SK-N-SH (cell line): ENCODE data around the gene DDX19B.

Experiments used
- EP300 ChIP-seq, 2 experiments: IDR thresholded peaks; 2 replicates each; pipeline versions ENCODE4 v1.4.0 to v1.6.1; 2012; ENCODE audit warnings: borderline replicate concordance in 1 of 2, low read depth in 1 of 2, low read length in 1 of 2
- EZH2phosphoT487 ChIP-seq: fragments of 200-600 bp; sonication (generic); IDR thresholded peaks from 2 replicates; pipeline ENCODE4 v1.6.1; 2017; ENCODE audit warnings: low read depth, mixed run types, mild to moderate bottlenecking, antibody characterized with exemption, moderate library complexity, borderline replicate concordance
- FOXJ3 ChIP-seq: sonication (generic); formaldehyde crosslinking; IDR thresholded peaks from 2 replicates; pipeline ENCODE4 v1.5.1; 2020; ENCODE audit warnings: mild to moderate bottlenecking, missing genetic modification reagents
- MXI1 ChIP-seq: IDR thresholded peaks from 2 replicates; pipeline ENCODE4 v1.6.1; 2012; ENCODE audit warnings: mild to moderate bottlenecking, low read depth, low read length, improper control_type of control experiment
- RAD21 ChIP-seq: IDR thresholded peaks from 2 replicates; pipeline ENCODE4 v1.6.1; 2012; ENCODE audit warnings: mild to moderate bottlenecking, low read length
- TAF1 ChIP-seq: IDR thresholded peaks from 2 replicates; pipeline ENCODE4 v1.6.1; 2012; ENCODE audit warnings: low read depth, mild to moderate bottlenecking, low read length, moderate library complexity, borderline replicate concordance
- TF ChIP-seq, protein P1 (sequence below): fragments of 200-600 bp; sonication (generic); IDR thresholded peaks from 2 replicates; pipeline ENCODE4 v1.6.1; 2017; ENCODE audit warnings: antibody characterized with exemption, mild to moderate bottlenecking, moderate library complexity
- TF ChIP-seq, protein P2 (sequence below): IDR thresholded peaks from 2 replicates; pipeline ENCODE4 v1.6.1; 2012; ENCODE audit warnings: mild to moderate bottlenecking, low read depth, low read length, moderate library complexity

GRCh38 chr16:70377782-70378181 is 78.8 kb downstream of the DDX19B start:
- TF ChIP-seq, protein P1, sequence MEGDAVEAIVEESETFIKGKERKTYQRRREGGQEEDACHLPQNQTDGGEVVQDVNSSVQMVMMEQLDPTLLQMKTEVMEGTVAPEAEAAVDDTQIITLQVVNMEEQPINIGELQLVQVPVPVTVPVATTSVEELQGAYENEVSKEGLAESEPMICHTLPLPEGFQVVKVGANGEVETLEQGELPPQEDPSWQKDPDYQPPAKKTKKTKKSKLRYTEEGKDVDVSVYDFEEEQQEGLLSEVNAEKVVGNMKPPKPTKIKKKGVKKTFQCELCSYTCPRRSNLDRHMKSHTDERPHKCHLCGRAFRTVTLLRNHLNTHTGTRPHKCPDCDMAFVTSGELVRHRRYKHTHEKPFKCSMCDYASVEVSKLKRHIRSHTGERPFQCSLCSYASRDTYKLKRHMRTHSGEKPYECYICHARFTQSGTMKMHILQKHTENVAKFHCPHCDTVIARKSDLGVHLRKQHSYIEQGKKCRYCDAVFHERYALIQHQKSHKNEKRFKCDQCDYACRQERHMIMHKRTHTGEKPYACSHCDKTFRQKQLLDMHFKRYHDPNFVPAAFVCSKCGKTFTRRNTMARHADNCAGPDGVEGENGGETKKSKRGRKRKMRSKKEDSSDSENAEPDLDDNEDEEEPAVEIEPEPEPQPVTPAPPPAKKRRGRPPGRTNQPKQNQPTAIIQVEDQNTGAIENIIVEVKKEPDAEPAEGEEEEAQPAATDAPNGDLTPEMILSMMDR: no peak
- TF ChIP-seq EP300 (IDR thresholded peaks at IDR 0.05; ENCODE audit: borderline replicate concordance in 1 of 2, low read depth in 1 of 2, low read length in 1 of 2) (no peak), EZH2phosphoT487 (no peak), FOXJ3 (no peak), TAF1 (no peak), RAD21 (no peak), MXI1 (no peak)
- TF ChIP-seq, protein P2, sequence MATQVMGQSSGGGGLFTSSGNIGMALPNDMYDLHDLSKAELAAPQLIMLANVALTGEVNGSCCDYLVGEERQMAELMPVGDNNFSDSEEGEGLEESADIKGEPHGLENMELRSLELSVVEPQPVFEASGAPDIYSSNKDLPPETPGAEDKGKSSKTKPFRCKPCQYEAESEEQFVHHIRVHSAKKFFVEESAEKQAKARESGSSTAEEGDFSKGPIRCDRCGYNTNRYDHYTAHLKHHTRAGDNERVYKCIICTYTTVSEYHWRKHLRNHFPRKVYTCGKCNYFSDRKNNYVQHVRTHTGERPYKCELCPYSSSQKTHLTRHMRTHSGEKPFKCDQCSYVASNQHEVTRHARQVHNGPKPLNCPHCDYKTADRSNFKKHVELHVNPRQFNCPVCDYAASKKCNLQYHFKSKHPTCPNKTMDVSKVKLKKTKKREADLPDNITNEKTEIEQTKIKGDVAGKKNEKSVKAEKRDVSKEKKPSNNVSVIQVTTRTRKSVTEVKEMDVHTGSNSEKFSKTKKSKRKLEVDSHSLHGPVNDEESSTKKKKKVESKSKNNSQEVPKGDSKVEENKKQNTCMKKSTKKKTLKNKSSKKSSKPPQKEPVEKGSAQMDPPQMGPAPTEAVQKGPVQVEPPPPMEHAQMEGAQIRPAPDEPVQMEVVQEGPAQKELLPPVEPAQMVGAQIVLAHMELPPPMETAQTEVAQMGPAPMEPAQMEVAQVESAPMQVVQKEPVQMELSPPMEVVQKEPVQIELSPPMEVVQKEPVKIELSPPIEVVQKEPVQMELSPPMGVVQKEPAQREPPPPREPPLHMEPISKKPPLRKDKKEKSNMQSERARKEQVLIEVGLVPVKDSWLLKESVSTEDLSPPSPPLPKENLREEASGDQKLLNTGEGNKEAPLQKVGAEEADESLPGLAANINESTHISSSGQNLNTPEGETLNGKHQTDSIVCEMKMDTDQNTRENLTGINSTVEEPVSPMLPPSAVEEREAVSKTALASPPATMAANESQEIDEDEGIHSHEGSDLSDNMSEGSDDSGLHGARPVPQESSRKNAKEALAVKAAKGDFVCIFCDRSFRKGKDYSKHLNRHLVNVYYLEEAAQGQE: no peak
